Natural killer cell treated with Interleukin-12 subunit alpha and Interleukin-12 subunit beta and Interleukin-15 and Interleukin-18, amount 100 ng/mL, for 72 hours (primary cell): ENCODE data around the gene PRR33. TPM values are rescaled to one million over a fixed set of nuclear protein-coding genes. Genes with fewer than 3 reads are reported as not detected.

Experiments
- ATAC-seq, 2 donors: fragments of 150-1000 bp; cut with Tn5 transposase in 1 of 2; sonication (Bioruptor Pico), chemical (Tn5 transposase) in 1 of 2; 2 replicates each; pipeline ENCODE4 v1.10.0; 2021
- DNase-seq: peaks from one replicate; pipeline ENCODE4 v3.0.0; 2022; ENCODE audit warnings: low spot score
- H3K27ac Mint-ChIP-seq, 2 donors: 1 replicate in 1 of 2; 2 replicates in 1 of 2; pipeline ENCODE4 v1.8.0; 2022; ENCODE audit warnings: mixed read lengths in 2 of 2, mild to moderate bottlenecking in 1 of 2, moderate library complexity in 1 of 2
- H3K27me3 Mint-ChIP-seq, 2 donors: 1 replicate in 1 of 2; 2 replicates in 1 of 2; pipeline ENCODE4 v1.8.0; 2022; ENCODE audit warnings: mixed read lengths in 2 of 2
- H3K36me3 Mint-ChIP-seq: one replicate; pipeline ENCODE4 v1.8.0; 2022; ENCODE audit warnings: mixed read lengths
- H3K4me1 Mint-ChIP-seq, 2 donors: 1 replicate in 1 of 2; 2 replicates in 1 of 2; pipeline ENCODE4 v1.8.0; 2022; ENCODE audit warnings: low read depth in 2 of 2, mixed read lengths in 2 of 2, mild to moderate bottlenecking in 1 of 2
- H3K4me3 Mint-ChIP-seq: one replicate; pipeline ENCODE4 v1.8.0; 2022; ENCODE audit warnings: mixed read lengths
- H3K9me3 Mint-ChIP-seq: 2 replicates; pipeline ENCODE4 v1.8.0; 2022; ENCODE audit warnings: mixed read lengths
- total RNA-seq, 2 donors: library from RNA; stranded (reverse); gene quantifications; one replicate each; pipeline ENCODE4 v1.2.3, GENCODE V29; 2022

PRR33 gene
- total RNA-seq, 2 donors from 2014 or later = not detected

DNA sequence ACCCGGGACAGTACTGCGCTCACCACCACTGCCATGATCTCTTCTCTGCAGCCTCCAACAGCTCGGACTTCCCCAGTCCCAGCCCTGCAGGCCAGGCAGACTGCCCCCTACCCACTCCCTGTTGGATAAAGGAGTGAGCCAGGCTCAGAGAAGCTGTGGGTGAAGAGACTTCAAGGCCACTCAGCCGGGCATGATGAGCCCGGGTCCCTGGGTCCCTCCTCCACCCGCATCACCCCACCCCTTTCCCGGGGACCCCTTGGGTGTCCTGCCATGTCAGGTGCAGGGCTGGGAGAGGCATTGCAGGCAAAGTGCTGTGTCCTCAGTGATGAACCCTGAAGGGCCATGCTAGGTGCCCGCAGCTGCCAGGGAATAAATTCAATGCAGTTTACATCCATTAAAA lies 24.3 kb downstream of the PRR33 start:
- peaks cover 35 to 42% of the 10 kb centered on the region in 2 donors for H3K4me1 Mint-ChIP-seq
- H3K36me3 Mint-ChIP-seq = no peaks in the 10 kb centered on the region
- no peaks in the 10 kb centered on the region for H3K27me3 Mint-ChIP-seq
- no peaks in the 10 kb centered on the region for H3K9me3 Mint-ChIP-seq
- H3K4me3 Mint-ChIP-seq = no peak overlapping the region
- no peak overlapping the region for H3K27ac Mint-ChIP-seq
- DNase-seq (no peak), ATAC-seq (no peak)

GRCh38 chr11:1866776-1867175 lies 24.9 kb downstream of the PRR33 start:
- Mint-ChIP-seq H3K27me3 (no peaks in the 10 kb centered on the region), H3K4me3 (no peak overlapping the region), H3K9me3 (no peaks in the 10 kb centered on the region), H3K27ac (no peak overlapping the region), H3K36me3 (no peaks in the 10 kb centered on the region), H3K4me1 (peaks cover 35 to 39% of the 10 kb centered on the region in 2 donors)
- DNase-seq (no peak), ATAC-seq (no peak)

GRCh38 chr11:1866226-1866625 lies 25.5 kb downstream of the PRR33 start:
- H3K36me3 Mint-ChIP-seq = no peaks in the 10 kb centered on the region
- H3K4me3 Mint-ChIP-seq = no peak overlapping the region
- no peak for DNase-seq
- no peak overlapping the region for H3K27ac Mint-ChIP-seq
- no peaks in the 10 kb centered on the region for H3K9me3 Mint-ChIP-seq
- no peak for ATAC-seq
- H3K4me1 Mint-ChIP-seq = peaks cover 35 to 37% of the 10 kb centered on the region in 2 donors
- H3K27me3 Mint-ChIP-seq = no peaks in the 10 kb centered on the region

- Mint-ChIP-seq H3K4me1 (peaks cover 23 to 27% of the 10 kb centered on the region in 2 donors), H3K9me3 (no peaks in the 10 kb centered on the region), H3K36me3 (no peaks in the 10 kb centered on the region), H3K27me3 (no peaks in the 10 kb centered on the region), H3K4me3 (no peak overlapping the region), H3K27ac (no peak overlapping the region)
- DNase-seq (no peak), ATAC-seq (no peak)
Measured at GRCh38 chr11:1864831-1865665, 26.6 kb downstream of the PRR33 start.

- H3K4me1 Mint-ChIP-seq = peaks cover 15 to 23% of the 10 kb centered on the region in 2 donors
- H3K36me3 Mint-ChIP-seq = no peaks in the 10 kb centered on the region
- ATAC-seq (no peak), DNase-seq (no peak)
- H3K4me3 Mint-ChIP-seq = no peak overlapping the region
- H3K27me3 Mint-ChIP-seq = no peaks in the 10 kb centered on the region
- H3K27ac Mint-ChIP-seq = no peak overlapping the region
- no peaks in the 10 kb centered on the region for H3K9me3 Mint-ChIP-seq
Measured at GRCh38 chr11:1864231-1864630, 27.5 kb downstream of the PRR33 start.

GRCh38 chr11:1863352-1864216 lies 28.1 kb downstream of the PRR33 start:
- peak overlapping the region in 1 of 2 donors; percentile 14 for H3K27ac Mint-ChIP-seq
- H3K4me3 Mint-ChIP-seq = no peak overlapping the region

GRCh38 chr11:1862588-1863351 lies 28.9 kb downstream of the PRR33 start:
- Mint-ChIP-seq H3K36me3 (no peaks in the 10 kb centered on the region), H3K27me3 (no peaks in the 10 kb centered on the region), H3K9me3 (no peaks in the 10 kb centered on the region), H3K27ac (peak overlapping the region in 1 of 2 donors; percentile 14), H3K4me1 (peaks cover 4 to 14% of the 10 kb centered on the region in 2 donors), H3K4me3 (no peak overlapping the region)
- DNase-seq = no peak
- no peak for ATAC-seq

More at GRCh38 chr11:1863352-1864216, 28.1 kb downstream of the PRR33 start:
- DNase-seq (no peak), ATAC-seq (peak in 1 of 2 donors; percentile 28)
- Mint-ChIP-seq H3K27me3 (no peaks in the 10 kb centered on the region), H3K36me3 (no peaks in the 10 kb centered on the region), H3K9me3 (no peaks in the 10 kb centered on the region), H3K4me1 (peaks cover 9 to 17% of the 10 kb centered on the region in 2 donors)

DNA sequence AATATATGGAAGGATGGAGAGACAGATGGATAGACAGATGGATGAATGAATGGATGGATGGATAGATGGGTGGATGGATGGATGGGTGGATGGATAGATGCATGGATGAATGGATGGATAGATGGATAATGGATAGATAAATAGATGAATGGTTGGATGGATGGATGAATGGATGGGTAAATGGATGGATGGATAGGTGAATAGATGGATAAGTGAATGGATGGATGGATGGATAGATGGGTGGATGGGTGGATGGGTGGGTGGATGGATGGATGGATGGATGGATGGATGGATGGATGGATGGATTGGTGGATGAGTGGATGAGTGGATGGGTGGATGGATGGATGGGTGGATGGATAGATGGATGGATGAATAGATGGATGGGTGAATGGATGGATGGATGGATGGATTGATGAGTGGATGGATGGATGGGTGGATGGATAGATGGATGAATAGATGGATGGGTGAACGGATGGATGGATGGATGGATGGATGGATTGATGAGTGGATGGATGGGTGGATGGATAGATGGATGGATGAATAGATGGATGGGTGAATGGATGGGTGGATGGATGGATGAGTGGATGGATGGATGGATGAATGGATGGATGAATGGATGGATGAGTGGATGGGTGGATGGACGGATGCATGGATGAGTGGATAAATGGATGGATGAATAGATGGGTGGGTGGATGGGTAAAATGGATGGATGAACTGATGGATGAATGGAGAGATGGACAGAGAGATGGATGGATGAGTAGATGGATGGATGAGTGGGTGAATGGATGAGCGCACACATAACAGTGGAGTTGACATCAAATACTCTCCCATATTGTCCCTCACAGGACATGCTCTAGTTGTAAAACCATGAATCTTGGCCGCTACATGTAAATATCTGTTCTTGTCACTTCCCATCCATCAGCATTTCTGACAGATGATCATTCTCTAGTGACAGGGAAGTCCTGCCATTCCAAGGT lies 30.0 kb downstream of the PRR33 start:
- H3K4me1 Mint-ChIP-seq = peaks cover 4 to 13% of the 10 kb centered on the region in 2 donors
- H3K9me3 Mint-ChIP-seq = no peaks in the 10 kb centered on the region
- DNase-seq (no peak), ATAC-seq (no peak)
- no peak overlapping the region for H3K4me3 Mint-ChIP-seq
- H3K27me3 Mint-ChIP-seq = no peaks in the 10 kb centered on the region
- no peak overlapping the region for H3K27ac Mint-ChIP-seq
- H3K36me3 Mint-ChIP-seq = no peaks in the 10 kb centered on the region

DNA sequence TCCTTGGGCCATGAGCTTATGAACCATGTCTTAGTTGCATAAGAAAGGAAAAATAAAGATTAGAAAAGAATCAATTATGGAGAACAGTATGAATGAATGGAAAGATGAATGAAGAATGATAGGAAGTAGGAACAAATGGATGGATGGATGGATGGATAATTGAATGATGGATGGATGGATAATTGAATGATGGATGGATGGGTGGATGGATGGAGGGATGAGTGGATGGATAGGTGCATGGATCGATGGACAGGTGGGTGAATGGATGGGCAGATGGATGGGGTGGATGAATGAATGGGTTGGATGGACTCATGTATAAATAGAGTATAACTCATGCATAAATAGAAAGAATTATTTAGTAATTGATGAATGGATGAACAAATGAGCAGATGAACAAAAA lies 31.6 kb downstream of the PRR33 start:
- Mint-ChIP-seq H3K27ac (no peak overlapping the region), H3K9me3 (no peaks in the 10 kb centered on the region), H3K27me3 (no peaks in the 10 kb centered on the region), H3K4me1 (peaks cover 0 to 17% of the 10 kb centered on the region in 2 donors), H3K36me3 (no peaks in the 10 kb centered on the region), H3K4me3 (no peak overlapping the region)
- ATAC-seq (no peak), DNase-seq (no peak)

GRCh38 chr11:1859004-1859403 lies 32.7 kb downstream of the PRR33 start:
- no peak overlapping the region for H3K4me3 Mint-ChIP-seq

GRCh38 chr11:1858576-1858975 lies 33.1 kb downstream of the PRR33 start:
- ATAC-seq (no peak), DNase-seq (no peak)
- Mint-ChIP-seq H3K4me1 (peaks cover 0 to 17% of the 10 kb centered on the region in 2 donors), H3K36me3 (no peaks in the 10 kb centered on the region), H3K9me3 (no peaks in the 10 kb centered on the region), H3K27ac (no peak overlapping the region), H3K27me3 (no peaks in the 10 kb centered on the region), H3K4me3 (no peak overlapping the region)

More at GRCh38 chr11:1859004-1859403, 32.7 kb downstream of the PRR33 start:
- DNase-seq = no peak
- Mint-ChIP-seq H3K27ac (no peak overlapping the region), H3K4me1 (peaks cover 0 to 16% of the 10 kb centered on the region in 2 donors), H3K27me3 (no peaks in the 10 kb centered on the region), H3K36me3 (no peaks in the 10 kb centered on the region), H3K9me3 (no peaks in the 10 kb centered on the region)
- ATAC-seq = no peak

GRCh38 chr11:1858154-1858553 lies 33.5 kb downstream of the PRR33 start:
- Mint-ChIP-seq H3K36me3 (no peaks in the 10 kb centered on the region), H3K4me1 (peaks cover under 1 to 17% of the 10 kb centered on the region in 2 donors), H3K4me3 (no peak overlapping the region), H3K9me3 (no peaks in the 10 kb centered on the region), H3K27me3 (no peaks in the 10 kb centered on the region), H3K27ac (peak overlapping the region in 1 of 2 donors; percentile 8)
- DNase-seq (no peak), ATAC-seq (no peak)
